Stimulated activated CD4-positive, alpha-beta T cell treated with anti-CD3 and anti-CD28 coated beads, Interleukin-12 subunit alpha, Interleukin-12 subunit beta, amount 100 ng/mL, for 48 hours (primary cell): ENCODE measurements around the gene MRPL33.

Experiments
- DNase-seq, 3 donors: peaks; one replicate each; pipeline ENCODE4 v3.0.0-alpha.2; 2020; ENCODE audit warnings: low read depth in 2 of 3, low spot score in 1 of 3

The MRPL33 gene

GRCh38 chr2:27776097-27776496, 4.6 kb downstream of the MRPL33 start:
- no peak for DNase-seq

DNA sequence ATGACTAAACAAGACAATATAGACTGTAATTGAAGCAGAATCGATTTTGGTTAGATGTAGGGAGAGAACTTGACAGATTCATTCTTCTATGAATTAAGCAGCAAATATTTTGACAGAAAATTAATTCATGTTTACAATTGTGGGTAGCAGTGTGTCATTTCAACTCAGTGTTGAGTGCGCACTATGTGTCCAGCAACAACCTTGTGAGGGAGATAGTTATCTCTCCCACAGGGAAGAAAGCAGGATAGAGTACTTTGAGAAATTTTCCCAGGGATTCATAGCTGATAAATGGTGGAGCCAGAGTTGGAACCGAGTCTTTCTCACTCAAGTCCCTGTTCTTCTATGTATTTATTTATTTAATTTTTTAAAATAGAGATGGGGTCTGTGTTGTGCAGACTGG, 5.2 kb downstream of the MRPL33 start:
- DNase-seq, result no peak

- no peak for DNase-seq
These were observed 8.0 kb downstream of the MRPL33 start for GRCh38 chr2:27779417-27780055.

DNA sequence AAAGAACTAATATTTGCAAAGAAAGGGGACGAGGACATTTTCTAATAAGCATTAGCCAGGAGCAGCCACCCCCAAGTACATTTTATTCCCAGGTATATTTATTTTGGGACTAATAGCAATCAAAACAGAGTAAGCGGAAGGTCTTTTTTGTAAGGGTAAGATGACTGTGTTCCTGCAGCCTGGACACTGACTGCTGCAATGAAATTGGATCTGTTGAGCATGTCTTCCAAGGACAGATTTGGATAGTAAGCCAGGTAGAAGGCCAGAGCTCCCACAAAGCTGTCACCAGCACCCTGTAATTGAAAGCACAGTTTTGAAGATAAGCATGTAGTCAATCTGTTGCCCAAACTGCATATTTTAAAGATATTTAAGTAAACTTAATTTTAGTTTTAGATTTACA, 10.0 kb downstream of the MRPL33 start:
- no peak for DNase-seq

- no peak for DNase-seq
These were observed 11.2 kb downstream of the MRPL33 start for GRCh38 chr2:27782701-27783100.

DNA sequence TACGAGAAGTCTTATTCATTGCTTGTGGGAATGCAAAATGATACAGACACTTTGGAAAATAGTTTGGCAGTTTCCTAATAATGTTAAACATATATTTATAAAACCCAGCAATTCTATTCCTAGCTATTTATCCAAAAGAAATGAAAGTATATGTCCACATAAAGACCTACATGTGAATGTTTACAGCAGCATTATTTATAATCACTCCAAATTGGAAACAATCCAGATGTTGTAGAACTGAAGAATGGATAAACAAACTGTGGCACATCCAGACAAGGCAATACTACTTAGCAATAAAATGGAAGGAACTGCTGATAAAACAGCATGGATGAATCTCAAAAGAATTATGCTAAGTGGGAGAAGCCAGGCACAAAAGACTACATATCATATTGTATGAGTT, 19.3 kb downstream of the MRPL33 start:
- DNase-seq, result no peak

- DNase-seq, result no peak
These were observed 21.2 kb downstream of the MRPL33 start for GRCh38 chr2:27792759-27793158.

- DNase-seq, result no peak
These were observed 23.7 kb downstream of the MRPL33 start for GRCh38 chr2:27795093-27795834.

DNA sequence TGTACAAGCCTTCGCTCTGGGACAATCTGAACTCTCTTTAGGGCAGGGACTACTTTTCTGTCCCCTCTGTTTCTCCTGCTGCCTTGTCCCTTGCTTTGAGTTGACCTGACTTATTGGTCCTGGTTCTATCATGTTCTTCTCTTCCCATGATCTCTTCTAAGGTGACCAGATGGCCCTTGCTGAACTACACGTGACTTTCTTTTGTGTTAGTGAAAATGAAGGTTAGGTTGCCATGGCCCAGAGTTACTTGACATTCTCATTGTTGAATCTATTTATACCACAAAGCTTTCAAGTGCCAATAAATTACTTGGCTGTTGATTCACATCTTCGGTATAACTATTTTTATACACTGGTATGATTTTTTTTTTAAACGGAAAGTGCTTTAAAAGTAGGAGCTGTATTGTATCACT, 24.4 kb downstream of the MRPL33 start:
- no peak for DNase-seq

DNA sequence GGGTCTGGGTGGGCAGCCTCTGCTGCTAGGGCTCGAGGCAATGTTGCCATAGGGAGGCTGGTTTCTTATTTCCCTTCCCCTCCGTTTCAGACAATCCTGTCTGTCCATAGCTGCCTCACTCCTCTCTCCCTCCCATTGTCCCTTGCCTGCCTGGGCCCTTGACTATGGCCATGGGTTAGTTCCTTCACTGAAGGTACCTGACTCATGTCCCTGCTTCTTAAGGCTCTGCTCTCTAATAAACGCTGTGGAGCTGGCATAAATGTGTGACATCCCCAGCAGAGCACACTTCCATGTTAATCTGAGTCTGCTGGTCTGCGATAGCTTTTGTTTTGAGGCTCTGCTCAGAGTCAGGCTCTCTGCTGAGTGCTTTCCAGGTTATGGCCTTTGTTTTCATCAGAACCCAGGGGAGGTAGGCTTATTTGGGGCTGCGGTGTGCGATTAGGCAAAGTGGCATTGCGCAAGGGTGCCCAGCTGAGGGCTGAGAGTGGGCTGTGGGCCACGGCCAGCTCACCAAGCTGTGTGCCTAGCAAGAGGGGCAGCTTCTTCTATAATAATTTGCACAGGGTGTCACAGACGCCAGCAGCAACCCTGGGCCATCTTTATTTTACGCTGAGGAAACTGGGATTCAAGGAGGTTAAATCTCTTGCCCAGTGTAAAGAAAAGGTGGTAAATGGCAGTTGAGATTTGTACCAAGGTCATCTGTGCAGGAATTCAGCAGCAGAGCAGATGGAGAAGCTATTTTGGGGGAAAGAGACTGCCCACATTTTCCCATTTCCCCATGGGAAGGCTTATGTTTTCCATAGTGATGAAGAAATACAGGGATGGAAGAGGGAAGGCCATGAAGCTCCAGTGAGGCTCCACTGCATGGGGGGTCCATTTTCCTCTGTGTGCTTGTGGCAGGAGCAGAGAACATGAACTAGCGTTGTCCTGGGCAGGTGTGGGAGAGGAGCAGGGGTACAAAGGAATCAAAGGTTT, 25.6 kb downstream of the MRPL33 start:
- DNase-seq, result no peak

DNA sequence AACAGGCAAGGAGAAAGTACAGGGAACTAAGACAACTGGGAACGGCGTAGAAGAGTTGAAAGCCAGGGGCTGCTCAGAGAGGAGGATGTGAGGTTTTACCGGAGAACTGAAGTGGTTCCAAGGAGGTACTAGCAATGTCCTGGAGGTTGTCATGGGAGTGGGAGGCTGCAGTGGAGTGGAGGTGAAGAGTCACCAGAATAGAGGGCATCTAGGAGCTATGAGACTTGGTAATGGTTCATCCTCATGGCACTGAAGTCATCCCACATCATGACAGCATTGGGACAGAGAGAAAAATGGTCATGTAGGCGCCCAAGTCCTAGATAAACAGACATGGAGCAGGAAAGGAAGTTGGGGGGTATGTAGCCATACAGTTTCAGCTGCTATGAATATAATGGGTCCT, 26.3 kb downstream of the MRPL33 start:
- no peak for DNase-seq

DNA sequence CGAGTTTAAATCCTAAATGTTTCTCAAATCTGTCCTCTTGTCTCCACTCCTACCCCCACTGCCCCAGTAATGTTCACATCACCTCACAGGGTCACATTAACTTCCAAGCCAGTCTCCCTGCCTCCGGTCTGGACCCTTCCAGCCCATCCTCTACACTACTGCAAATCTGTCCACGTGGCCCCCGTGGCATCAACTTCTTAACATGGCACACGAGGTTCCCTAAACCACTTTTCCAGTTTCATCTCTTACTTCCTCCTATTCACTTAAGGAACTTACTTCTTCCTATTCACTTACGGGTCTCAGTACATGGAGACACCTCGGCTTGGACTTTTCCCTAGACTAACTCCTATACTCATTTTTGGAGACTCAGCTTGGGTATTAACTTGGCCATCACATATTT, 27.0 kb downstream of the MRPL33 start:
- DNase-seq, result no peak

DNA sequence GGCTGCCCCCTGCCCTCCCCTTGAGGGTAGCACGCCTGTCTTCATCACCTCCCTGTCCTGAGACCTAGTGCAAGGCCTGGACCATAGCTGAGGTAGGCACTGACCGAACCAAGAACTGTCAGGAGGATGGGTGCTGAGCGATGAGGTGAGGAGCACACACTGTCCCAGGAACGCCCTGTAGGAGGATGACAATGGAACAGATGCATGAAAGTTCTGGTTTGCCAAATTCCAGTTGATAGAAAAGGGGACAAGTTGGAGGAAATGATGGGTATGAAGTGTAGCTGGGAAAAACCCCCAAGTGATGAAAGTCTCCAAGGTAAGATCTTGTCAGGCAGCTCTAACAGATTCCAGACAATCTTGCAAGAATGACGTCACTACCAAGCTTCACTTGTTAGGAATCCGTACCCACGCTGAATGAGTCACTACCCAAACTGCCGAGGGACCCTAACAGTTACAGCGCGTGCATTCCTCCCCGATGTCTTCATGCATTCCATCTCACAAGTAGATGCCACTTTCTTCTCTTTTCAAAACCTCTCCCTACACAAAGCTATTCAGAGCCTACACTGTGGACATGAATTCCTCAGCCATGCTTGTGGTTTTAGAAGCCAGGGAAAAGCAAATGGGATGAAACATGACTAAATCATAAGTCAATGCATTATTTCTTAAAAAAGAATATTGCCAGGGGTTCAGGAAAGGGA, 27.6 kb downstream of the MRPL33 start:
- no peak for DNase-seq

GRCh38 chr2:27799646-27800010, 28.1 kb downstream of the MRPL33 start:
- no peak for DNase-seq

DNA sequence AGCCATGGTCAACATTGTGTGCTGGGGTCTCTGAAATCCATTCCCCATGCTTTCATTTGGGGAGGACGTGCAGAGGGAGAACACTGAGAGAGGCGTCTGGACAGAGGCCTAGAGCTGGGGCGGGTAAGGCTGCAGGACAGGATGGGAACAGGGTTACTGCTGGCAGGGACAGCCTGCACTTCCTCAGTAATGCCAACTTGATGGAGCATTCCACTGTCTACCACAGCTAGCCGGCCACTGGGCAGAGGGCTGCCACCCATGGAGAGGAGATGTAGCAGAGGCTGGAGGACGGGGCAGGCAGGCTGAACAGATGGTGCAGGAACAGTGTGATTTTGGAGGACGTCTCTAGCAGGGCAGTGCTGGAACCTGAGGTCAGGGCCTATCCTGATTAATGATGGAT, 29.3 kb downstream of the MRPL33 start:
- no peak for DNase-seq

- no peak for DNase-seq
These were observed 31.0 kb downstream of the MRPL33 start for GRCh38 chr2:27802547-27802946.

- DNase-seq, result no peak
These were observed 31.5 kb downstream of the MRPL33 start for GRCh38 chr2:27803046-27803445.

GRCh38 chr2:27804146-27804545, 32.6 kb downstream of the MRPL33 start:
- DNase-seq, result no peak

GRCh38 chr2:27805180-27805579, 33.7 kb downstream of the MRPL33 start:
- no peak for DNase-seq

DNA sequence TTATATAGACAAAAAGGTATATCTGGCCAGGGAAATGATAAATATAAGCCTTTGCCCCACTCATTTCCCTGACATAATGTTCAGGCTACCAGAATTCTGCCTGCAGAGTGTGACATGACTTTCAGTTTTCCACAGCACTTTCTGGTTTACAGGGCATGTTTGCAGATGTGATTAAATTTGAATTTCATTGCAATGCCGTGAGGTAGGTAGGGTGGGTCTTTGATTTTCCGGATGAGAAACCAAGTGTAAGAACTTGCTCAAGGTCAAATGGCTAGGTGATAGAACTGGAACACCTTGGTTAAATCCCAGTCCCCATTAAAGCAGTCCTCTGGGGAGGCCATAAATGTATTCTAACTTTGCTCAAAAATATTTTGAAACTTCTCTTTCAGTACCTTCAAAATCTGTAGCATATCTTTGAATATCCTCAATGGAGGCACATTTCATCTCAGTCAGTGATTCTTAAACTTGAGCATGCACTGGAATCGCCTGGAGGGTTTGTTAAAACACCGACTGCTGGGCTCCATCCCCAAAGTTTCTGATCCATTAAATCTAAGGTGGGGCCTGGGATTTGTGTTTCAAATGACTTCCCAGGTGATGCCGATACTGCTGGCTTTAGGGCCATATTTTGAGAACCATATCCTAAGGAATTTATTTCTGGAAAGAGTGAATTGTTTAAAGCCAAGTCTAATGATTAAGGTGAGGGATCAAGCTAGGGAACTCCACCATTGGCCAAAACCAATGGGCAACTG, 35.0 kb downstream of the MRPL33 start:
- no peak for DNase-seq

- peak in 1 of 3 donors; percentile 7 for DNase-seq
These were observed 36.0 kb downstream of the MRPL33 start for GRCh38 chr2:27807476-27807875.
